Aorta (tissue), 5 donors: Measurements from ENCODE around the gene SCMH1. TPM values are rescaled to one million over a fixed set of nuclear protein-coding genes. Genes with fewer than 3 reads are reported as not detected.

Experiments
- ATAC-seq: fragments of 200-7000 bp; cut with Tn5 transposase; one replicate; pipeline ENCODE4 v1.9.1; 2022; ENCODE audit warnings: moderate library complexity; ENCODE audit not compliant: low FRiP score
- DNase-seq, 2 donors: peaks; one replicate each; pipeline ENCODE4 v3.0.0-alpha.2; 2020
- H3K27ac ChIP-seq, 2 donors: one replicate each; pipeline ENCODE4 v1.5.1; 2013; ENCODE audit warnings: low read length in 2 of 2, mild to moderate bottlenecking in 2 of 2, moderate library complexity in 2 of 2, control low read depth in 1 of 2, inconsistent platforms in 1 of 2, low read depth in 1 of 2
- H3K27me3 ChIP-seq, 2 donors: one replicate each; pipeline ENCODE4 v1.6.1; 2013; ENCODE audit warnings: control low read depth in 1 of 2, low read length in 1 of 2, mild to moderate bottlenecking in 1 of 2, moderate library complexity in 1 of 2; ENCODE audit not compliant: insufficient read depth in 2 of 2, control insufficient read depth in 1 of 2
- H3K36me3 ChIP-seq, 2 donors: one replicate each; pipeline ENCODE4 v1.6.1; 2013; ENCODE audit warnings: control low read depth in 1 of 2, low read length in 1 of 2, mild to moderate bottlenecking in 1 of 2; ENCODE audit not compliant: insufficient read depth in 2 of 2, control insufficient read depth in 1 of 2
- H3K4me1 ChIP-seq, 2 donors: one replicate each; pipeline ENCODE4 v1.6.1; 2013; ENCODE audit warnings: low read length in 2 of 2, control low read depth in 1 of 2, mild to moderate bottlenecking in 1 of 2, moderate library complexity in 1 of 2; ENCODE audit not compliant: insufficient read depth in 2 of 2, control insufficient read depth in 1 of 2
- H3K4me3 ChIP-seq, 2 donors: one replicate each; pipeline ENCODE4 v1.5.1; 2013; ENCODE audit warnings: low read length in 2 of 2, control low read depth in 1 of 2, mild to moderate bottlenecking in 1 of 2
- H3K9me3 ChIP-seq: one replicate; pipeline ENCODE4 v1.6.1; 2013; ENCODE audit warnings: mild to moderate bottlenecking, low read length; ENCODE audit not compliant: control insufficient read depth
- WGBS, 2 donors: extraction: QIAGEN DNeasy Blood & Tissue Kit; methylation state at CpG; one replicate each; pipeline ENCODE4 v1.1.7; 2013; 5-methylcytosine and 5-hydroxymethylcytosine counted together
- intact Hi-C, 2 donors: fragments of 100-400 bp; cut with DNase I; formaldehyde crosslinking; loops; one replicate each; pipeline versions ENCODE4 v1.14.2 to v1.15.0; 2022
- polyA plus RNA-seq, 2 donors: library from polyadenylated mRNA; stranded (reverse); fragments of 200-250 nt; gene quantifications; one replicate each; pipeline ENCODE4 v1.2.3, GENCODE V29; 2013
- total RNA-seq, 2 donors: library from RNA; stranded (reverse); fragmentation: NEBNext Ultra II Directional; extraction: Animal tissue kit (Norgen Biotek cat#: 25700); gene quantifications; one replicate each; pipeline ENCODE4 v1.2.1, GENCODE V29; 2021
- donor health status: healthy with polysubstance abuse.
- donor health status: Bipolar disorder and iron deficiency.
- donor health status: DM: no; HTN: no; CAD: no.
- donor health status: DM: no; HTN: no; CAD: no.
- donor health status: DM: yes; HTN: yes; CAD: no.

The SCMH1 gene
- total and polyA plus RNA-seq, 4 donors, result 36.2 to 60.7 (median 47.4) TPM

DNA sequence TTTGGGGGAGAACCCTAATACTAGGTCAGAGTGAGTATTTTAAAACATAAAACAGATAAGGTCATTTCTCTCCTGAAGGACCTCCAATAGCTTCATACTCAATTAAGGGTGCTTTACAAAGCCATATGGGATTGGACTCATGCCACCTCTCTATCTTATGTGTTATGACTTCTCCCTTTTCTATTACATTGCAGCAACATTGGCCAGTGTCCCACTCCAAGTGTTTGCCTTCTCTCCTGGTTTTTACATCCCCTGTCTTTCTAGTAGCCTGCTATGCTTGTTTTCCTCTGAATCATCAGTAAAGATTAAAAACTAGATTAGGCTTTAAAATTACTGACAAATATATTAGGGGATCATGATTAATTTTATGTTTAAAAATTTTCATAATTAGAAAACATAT, 66.6 kb downstream of the SCMH1 start:
- DNase-seq, result no peak
- Histone ChIP-seq H3K36me3 (no peaks in the 10 kb centered on the region), H3K9me3 (no peaks in the 10 kb centered on the region), H3K4me3 (no peak overlapping the region), H3K27ac (no peak overlapping the region), H3K27me3 (no peaks in the 10 kb centered on the region), H3K4me1 (no peaks in the 10 kb centered on the region)
- intact Hi-C loops, result no loop called here
- ATAC-seq, result no peak

DNA sequence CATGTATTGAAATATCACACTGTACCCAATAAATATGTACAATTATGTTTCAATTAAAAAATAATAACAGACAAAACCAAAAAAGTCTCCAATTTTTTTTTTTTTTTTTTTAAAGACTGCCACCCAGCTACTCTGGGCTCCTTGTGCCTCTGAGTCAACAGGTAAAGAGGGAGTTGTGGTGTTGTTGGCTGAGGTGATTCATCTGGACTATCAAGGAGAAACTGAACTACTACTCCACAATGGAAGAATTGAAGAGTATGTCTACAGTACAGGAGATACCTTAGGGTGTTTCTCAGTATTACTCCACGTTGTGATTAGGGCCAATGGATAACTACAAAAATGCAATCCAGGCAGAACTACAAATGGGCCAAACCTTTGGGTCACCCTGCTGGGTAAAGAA, 67.9 kb downstream of the SCMH1 start:
- 91 to 96% methylated on average over 1 of the region's 1 CpG for WGBS, 2 donors
- intact Hi-C loops, result no loop called here

DNA sequence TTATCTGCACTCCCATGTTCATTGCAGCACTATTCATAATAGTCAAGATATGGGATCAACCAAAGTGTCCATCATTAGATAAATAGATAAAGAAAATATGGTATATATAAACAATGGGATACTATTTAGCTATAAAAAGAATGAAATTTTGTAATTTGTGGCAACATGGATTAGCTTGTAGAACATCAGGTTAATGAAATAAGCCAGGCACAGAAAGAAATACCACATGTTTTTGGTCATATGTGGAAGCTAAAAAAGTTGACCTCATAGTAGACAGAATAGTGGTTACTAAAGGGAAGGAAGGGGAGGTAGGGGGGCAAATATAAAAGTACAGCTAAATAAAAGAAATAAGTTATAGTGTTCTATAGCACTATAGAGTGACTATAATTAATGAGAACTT, 68.5 kb downstream of the SCMH1 start:
- ATAC-seq, result no peak
- Histone ChIP-seq H3K27ac (no peak overlapping the region), H3K9me3 (no peaks in the 10 kb centered on the region), H3K4me1 (no peaks in the 10 kb centered on the region), H3K27me3 (no peaks in the 10 kb centered on the region), H3K36me3 (peaks cover 0 to 3% of the 10 kb centered on the region in 2 donors), H3K4me3 (no peak overlapping the region)
- DNase-seq, result no peak
- intact Hi-C loops, result no loop called here

More for the DNA sequence above, 67.9 kb downstream of the SCMH1 start:
- Histone ChIP-seq H3K27me3 (no peaks in the 10 kb centered on the region), H3K27ac (no peak overlapping the region), H3K4me3 (no peak overlapping the region), H3K9me3 (no peaks in the 10 kb centered on the region), H3K36me3 (no peaks in the 10 kb centered on the region), H3K4me1 (no peaks in the 10 kb centered on the region)
- ATAC-seq, result no peak
- DNase-seq, result no peak

DNA sequence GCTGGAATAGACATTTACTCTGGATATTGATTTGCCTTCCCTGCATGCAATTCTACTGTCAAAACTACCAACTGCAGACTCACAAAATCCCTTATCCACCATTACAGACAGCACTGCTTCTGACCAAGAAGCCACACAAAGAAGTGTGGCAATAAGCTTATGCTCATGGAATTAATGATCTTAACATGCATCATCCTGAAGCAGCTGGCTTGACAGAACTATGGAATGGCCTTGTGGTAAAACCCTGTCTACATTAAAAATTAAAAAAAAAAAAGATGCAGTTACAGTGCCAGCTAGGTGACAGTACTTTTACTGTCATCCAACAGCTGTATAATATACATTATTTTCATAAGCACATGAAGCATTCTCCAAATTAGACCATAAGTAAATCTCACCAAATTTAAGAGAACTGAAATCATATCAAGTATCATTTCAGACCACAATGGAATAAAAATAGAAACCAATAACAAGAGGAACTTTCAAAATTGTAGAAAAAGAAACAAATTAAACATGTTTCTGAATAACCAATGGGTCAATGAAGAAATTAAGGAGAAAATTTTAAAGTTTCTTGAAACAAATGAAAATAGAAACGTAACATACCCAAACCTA, 70.7 kb downstream of the SCMH1 start:
- H3K4me1 ChIP-seq, result no peaks in the 10 kb centered on the region
- H3K9me3 ChIP-seq, result no peaks in the 10 kb centered on the region
- H3K27me3 ChIP-seq, result no peaks in the 10 kb centered on the region
- ATAC-seq, result no peak
- no peak overlapping the region for H3K27ac ChIP-seq
- peaks cover 0 to 3% of the 10 kb centered on the region in 2 donors for H3K36me3 ChIP-seq
- DNase-seq, result no peak
- no peak overlapping the region for H3K4me3 ChIP-seq
- 41 to 51% methylated on average over 1 of the region's 1 CpG for WGBS, 2 donors
- intact Hi-C loops, result no loop called here

DNA sequence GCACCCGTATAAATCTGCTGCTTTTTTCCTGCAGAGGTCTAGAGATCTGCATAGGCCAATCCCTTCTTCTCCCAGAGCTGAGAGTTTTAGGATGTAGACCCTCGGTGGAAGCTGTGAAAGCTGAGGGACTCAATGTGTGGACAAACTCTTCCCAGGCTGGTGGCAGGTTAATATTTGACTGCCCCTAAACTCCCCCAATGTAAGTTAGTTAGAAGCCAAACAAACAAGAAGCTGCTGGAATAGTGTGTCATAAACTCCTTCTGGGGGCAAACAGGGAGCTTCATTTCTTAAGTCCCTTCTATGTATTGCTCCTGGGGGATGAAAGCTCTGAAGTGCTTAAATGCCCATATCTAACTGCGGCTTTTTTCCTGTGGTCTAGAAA, 72.3 kb downstream of the SCMH1 start:
- ATAC-seq, result no peak
- Histone ChIP-seq H3K27me3 (no peaks in the 10 kb centered on the region), H3K4me1 (no peaks in the 10 kb centered on the region), H3K27ac (no peak overlapping the region), H3K4me3 (no peak overlapping the region), H3K36me3 (peaks cover 0 to 3% of the 10 kb centered on the region in 2 donors), H3K9me3 (no peaks in the 10 kb centered on the region)
- WGBS, 2 donors, result 97 to 99% methylated on average over 3 of the region's 3 CpGs
- DNase-seq, result no peak
- intact Hi-C loops, result no loop called here

DNA sequence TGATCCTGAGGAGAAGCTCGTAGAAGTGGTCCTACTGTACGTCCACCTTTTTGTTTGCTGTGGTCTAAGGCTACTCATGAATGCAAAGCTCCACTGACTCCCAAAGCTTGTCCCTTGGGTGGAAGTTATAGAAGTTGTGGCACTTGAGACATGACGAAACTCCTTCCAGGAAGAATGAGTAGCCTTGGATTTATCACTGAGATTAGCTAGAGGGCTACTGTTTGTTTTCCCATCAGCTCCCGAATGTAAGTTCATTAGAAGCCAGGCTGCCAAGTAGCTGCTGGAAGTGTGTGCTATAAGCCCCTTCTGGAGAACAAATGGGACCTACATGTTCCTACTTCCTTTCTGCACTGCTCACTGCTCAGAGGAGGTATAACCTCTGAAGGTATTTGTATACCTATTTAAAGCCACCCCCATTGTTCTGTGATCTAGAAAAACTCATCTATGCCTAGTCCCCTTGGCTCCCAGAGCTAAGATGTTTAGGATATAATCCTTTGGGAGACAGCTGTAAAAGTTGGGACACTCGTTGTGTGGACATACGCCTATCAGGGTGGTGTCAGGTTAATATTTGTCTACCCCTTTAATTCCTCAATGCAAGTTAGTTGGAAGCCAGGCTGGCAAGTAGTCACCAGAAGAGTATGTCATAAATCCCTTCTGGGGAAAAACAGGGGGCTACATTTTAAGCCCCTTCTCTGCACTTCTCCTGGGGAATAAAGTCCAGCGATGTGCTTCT, 72.9 kb downstream of the SCMH1 start:
- ATAC-seq, result no peak
- no peaks in the 10 kb centered on the region for H3K27me3 ChIP-seq
- WGBS, 2 donors, result 96 to 97% methylated on average over 7 of the region's 7 CpGs
- peaks cover 0 to 3% of the 10 kb centered on the region in 2 donors for H3K36me3 ChIP-seq
- H3K4me3 ChIP-seq, result no peak overlapping the region
- no peak for DNase-seq
- H3K4me1 ChIP-seq, result no peaks in the 10 kb centered on the region
- intact Hi-C loops, result no loop called here
- no peak overlapping the region for H3K27ac ChIP-seq
- no peaks in the 10 kb centered on the region for H3K9me3 ChIP-seq

DNA sequence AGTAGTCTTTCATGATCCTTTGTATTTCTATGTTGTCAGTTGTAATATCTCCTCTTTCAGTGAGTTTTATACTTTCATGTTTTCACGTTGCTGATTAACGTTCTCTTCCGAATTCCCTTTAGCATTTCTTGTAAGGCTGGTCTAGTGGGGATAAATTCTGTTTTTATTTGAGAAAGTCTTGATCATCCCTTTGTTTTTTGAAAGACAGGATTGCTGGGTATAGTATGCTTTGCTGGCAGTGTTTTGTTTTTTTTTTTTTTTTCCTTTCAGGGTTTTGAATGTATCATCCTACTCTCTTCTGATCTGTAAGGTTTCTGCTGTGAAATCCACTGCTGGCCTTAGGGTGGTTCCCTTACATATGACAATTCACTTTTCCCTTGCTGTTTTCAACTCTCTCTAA, 74.4 kb downstream of the SCMH1 start:
- H3K36me3 ChIP-seq, result peaks cover 0 to 3% of the 10 kb centered on the region in 2 donors
- DNase-seq (no peak), ATAC-seq (no peak)
- no peaks in the 10 kb centered on the region for H3K9me3 ChIP-seq
- no peaks in the 10 kb centered on the region for H3K4me1 ChIP-seq
- 97 to 99% methylated on average over 3 of the region's 3 CpGs for WGBS, 2 donors
- no peak overlapping the region for H3K4me3 ChIP-seq
- no peak overlapping the region for H3K27ac ChIP-seq
- no peaks in the 10 kb centered on the region for H3K27me3 ChIP-seq
- intact Hi-C loops, result no loop called here

DNA sequence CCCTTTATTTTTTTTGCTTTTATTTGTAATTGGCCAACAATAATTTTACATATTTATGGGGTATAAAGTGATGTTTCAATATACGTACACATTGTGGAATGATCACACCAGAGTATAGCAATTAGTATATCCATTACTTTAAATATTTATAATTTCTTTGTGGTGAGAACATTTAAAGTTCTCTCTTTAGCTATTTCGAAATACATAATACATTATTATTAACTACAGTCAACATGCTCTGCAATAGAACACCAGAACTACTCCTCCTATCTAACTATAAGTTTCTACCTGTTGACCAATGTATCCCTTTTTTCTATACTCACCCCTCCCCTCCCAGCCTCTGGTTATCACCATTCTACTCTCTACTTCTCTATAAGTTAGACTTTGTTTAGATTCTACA, 77.4 kb downstream of the SCMH1 start:
- WGBS, 2 donors, result 93 to 94% methylated on average over 2 of the region's 2 CpGs
- Histone ChIP-seq H3K4me1 (no peaks in the 10 kb centered on the region), H3K9me3 (no peaks in the 10 kb centered on the region), H3K4me3 (no peak overlapping the region), H3K27me3 (no peaks in the 10 kb centered on the region), H3K27ac (no peak overlapping the region), H3K36me3 (peaks cover 0 to 3% of the 10 kb centered on the region in 2 donors)
- ATAC-seq (no peak), DNase-seq (no peak)
- intact Hi-C loops, result no loop called here

DNA sequence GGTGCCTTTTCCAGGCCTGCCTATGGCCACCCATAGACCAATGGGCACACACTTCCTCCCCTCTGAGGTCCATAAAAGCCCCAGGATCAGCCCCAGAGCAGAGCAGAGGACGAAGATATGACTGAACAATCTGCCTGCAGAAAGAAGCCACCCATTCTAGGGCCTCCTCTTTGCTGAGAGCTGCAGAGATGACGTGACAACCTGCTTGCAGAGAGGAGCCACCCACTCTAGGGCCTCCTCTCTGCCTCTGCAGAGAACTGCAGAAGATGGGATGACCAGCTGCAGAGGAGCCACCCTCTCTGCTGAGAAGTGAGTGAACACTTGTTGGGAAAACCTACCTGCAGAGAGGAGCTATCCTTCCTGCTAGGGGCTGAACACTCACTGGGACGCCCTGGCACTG, 79.7 kb downstream of the SCMH1 start:
- DNase-seq (no peak), ATAC-seq (no peak)
- no peak overlapping the region for H3K4me3 ChIP-seq
- no peak overlapping the region for H3K27ac ChIP-seq
- H3K4me1 ChIP-seq, result no peaks in the 10 kb centered on the region
- intact Hi-C loops, result no loop called here
- 80 to 94% methylated on average over 3 of the region's 3 CpGs for WGBS, 2 donors
- H3K36me3 ChIP-seq, result no peaks in the 10 kb centered on the region
- no peaks in the 10 kb centered on the region for H3K27me3 ChIP-seq
- no peaks in the 10 kb centered on the region for H3K9me3 ChIP-seq
